Naive thymus-derived CD4-positive, alpha-beta T cell (primary cell): Measurements from ENCODE around the gene MAN1A2. TPM values are rescaled to one million over a fixed set of nuclear protein-coding genes. Genes with fewer than 3 reads are reported as not detected.

Experiments used
- ATAC-seq: fragments of 150-1000 bp; cut with Tn5 transposase; 2 replicates; pipeline ENCODE4 v1.10.0; 2021; ENCODE audit warnings: mild to moderate bottlenecking, moderate library complexity
- CTCF ChIA-PET: fragments of 350-600 bp; sonication (Branson Sonifier 250); formaldehyde crosslinking; loops from one replicate; lab custom pipeline; 2021; ENCODE audit warnings: antibody characterized with exemption; lab: Charles Lee
- POLR2A ChIA-PET: fragments of 350-600 bp; sonication (Branson Sonifier 250); formaldehyde crosslinking; loops from one replicate; lab custom pipeline; 2021; ENCODE audit warnings: antibody characterized with exemption, inconsistent platforms; lab: Charles Lee
- DNase-seq, 9 donors: peaks; one replicate each; pipeline versions ENCODE4 v3.0.0 to v3.0.0-alpha.2; 2020 to 2022; ENCODE audit warnings: mixed read lengths in 1 of 9
- H3K27ac ChIP-seq: one replicate; pipeline ENCODE4 v1.7.0; 2013; ENCODE audit warnings: mild to moderate bottlenecking, low read depth, low read length, moderate library complexity
- H3K27me3 ChIP-seq, 2 donors: one replicate each; pipeline ENCODE4 v1.7.0; 2013; ENCODE audit warnings: low read length in 2 of 2, mild to moderate bottlenecking in 2 of 2, moderate library complexity in 2 of 2; ENCODE audit not compliant: control insufficient read depth in 2 of 2, insufficient read depth in 2 of 2
- H3K36me3 ChIP-seq, 3 experiments: 1 replicate in 2 of 3; 2 replicates in 1 of 3; pipeline ENCODE4 v1.7.0; 2013; ENCODE audit warnings: low read length in 3 of 3, mild to moderate bottlenecking in 3 of 3, moderate library complexity in 1 of 3; ENCODE audit not compliant: insufficient read depth in 3 of 3, control insufficient read depth in 2 of 3
- H3K4me1 ChIP-seq, 2 donors: one replicate each; pipeline ENCODE4 v1.7.0; 2013; ENCODE audit warnings: low read length in 2 of 2, mild to moderate bottlenecking in 2 of 2, moderate library complexity in 1 of 2; ENCODE audit not compliant: control insufficient read depth in 2 of 2, insufficient read depth in 2 of 2
- H3K4me3 ChIP-seq: 2 replicates; pipeline ENCODE4 v1.7.0; 2013; ENCODE audit warnings: mild to moderate bottlenecking, low read length
- H3K9me3 ChIP-seq, 3 experiments: 1 replicate in 2 of 3; 2 replicates in 1 of 3; pipeline ENCODE4 v1.7.0; 2013; ENCODE audit warnings: low read length in 3 of 3; ENCODE audit not compliant: control insufficient read depth in 2 of 3
- H3K27ac Mint-ChIP-seq, 9 donors: one replicate each; pipeline ENCODE4 v1.8.0; 2020 to 2022; ENCODE audit warnings: mixed read lengths in 9 of 9, mild to moderate bottlenecking in 8 of 9, moderate library complexity in 5 of 9, inconsistent platforms in 2 of 9
- H3K27me3 Mint-ChIP-seq, 5 donors: one replicate each; pipeline ENCODE4 v1.8.0; 2021 to 2022; ENCODE audit warnings: mixed read lengths in 5 of 5, mild to moderate bottlenecking in 1 of 5
- H3K36me3 Mint-ChIP-seq, 5 donors: one replicate each; pipeline ENCODE4 v1.8.0; 2020 to 2022; ENCODE audit warnings: mixed read lengths in 5 of 5, mild to moderate bottlenecking in 3 of 5, inconsistent platforms in 1 of 5
- H3K4me1 Mint-ChIP-seq, 7 donors: one replicate each; pipeline ENCODE4 v1.8.0; 2020 to 2022; ENCODE audit warnings: mixed read lengths in 7 of 7, mild to moderate bottlenecking in 3 of 7, inconsistent platforms in 1 of 7
- H3K4me3 Mint-ChIP-seq, 10 donors: one replicate each; pipeline ENCODE4 v1.8.0; 2020 to 2022; ENCODE audit warnings: mild to moderate bottlenecking in 10 of 10, mixed read lengths in 10 of 10, moderate library complexity in 6 of 10, inconsistent platforms in 2 of 10
- H3K9me3 Mint-ChIP-seq, 11 donors: one replicate each; pipeline ENCODE4 v1.8.0; 2020 to 2022; ENCODE audit warnings: mixed read lengths in 11 of 11, mild to moderate bottlenecking in 4 of 11, inconsistent platforms in 1 of 11, moderate library complexity in 1 of 11
- intact Hi-C, 2 donors: fragments of 100-400 bp; cut with micrococcal nuclease; formaldehyde crosslinking; loops; one replicate each; pipeline ENCODE4 v1.15.1; 2023
- polyA plus RNA-seq, 2 donors: library from polyadenylated mRNA; unstranded; fragments of 300-500 nt; fragmentation: Illumina TruSeq; gene quantifications; one replicate each; pipeline ENCODE4 v1.2.3, GENCODE V29; 2021
- total RNA-seq, 6 experiments: library from RNA in 5 of 6; stranded (reverse) in 5 of 6; gene quantifications; 1 replicate in 5 of 6; 2 replicates in 1 of 6; pipeline ENCODE4 v1.2.3 and lab custom pipeline; 2021 to 2026

The MAN1A2 gene
- total and polyA plus RNA-seq, 7 experiments from 2014 or later = 10.5 to 63.4 (median 41.6) TPM

DNA sequence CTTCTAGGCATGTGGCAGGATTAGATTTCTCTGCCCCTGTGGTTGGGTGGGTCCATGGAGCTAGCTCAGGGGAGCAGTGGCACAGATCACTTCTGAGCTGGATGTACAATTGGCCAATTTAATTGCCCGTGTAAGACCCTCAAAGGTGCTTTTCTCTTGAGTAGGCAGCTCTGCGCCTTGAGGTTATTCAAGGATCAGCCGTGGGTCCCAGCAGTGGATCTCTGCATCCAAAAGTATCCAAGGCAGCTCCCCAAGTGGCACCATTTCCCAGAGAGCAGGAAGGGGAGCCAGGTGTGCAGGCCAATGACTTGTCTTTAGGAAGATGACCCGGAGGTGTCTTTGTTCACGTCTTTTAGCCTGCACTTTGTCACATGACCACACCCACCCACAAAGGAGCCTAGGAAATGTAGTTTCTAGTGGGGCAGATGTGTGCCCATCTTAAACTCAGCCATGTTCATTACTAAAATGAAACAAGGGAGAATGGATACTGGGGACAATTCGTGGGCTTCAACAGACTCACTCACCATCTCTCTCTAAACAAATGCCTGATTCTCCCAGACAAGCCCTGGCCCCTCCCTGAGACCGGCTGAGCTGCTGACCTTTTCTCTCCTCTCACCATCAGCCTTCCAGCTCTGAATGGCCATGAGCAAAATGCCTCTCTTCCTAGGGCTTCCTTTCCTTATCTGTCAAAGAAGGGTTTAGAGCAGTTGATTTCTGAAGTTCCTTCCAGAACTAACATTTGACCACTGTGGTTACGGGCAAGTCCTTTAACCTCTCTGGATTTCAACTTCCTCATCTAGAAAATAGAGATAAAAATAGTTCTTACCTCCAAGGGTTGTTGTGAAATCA is 197.2 kb downstream of the MAN1A2 start:
- CTCF ChIA-PET = no interaction called here
- H3K4me3 ChIP-seq = no peak overlapping the region
- H3K4me1 Mint-ChIP-seq = peaks cover 0 to 6% (median 0%) of the 10 kb centered on the region in 7 donors

DNA sequence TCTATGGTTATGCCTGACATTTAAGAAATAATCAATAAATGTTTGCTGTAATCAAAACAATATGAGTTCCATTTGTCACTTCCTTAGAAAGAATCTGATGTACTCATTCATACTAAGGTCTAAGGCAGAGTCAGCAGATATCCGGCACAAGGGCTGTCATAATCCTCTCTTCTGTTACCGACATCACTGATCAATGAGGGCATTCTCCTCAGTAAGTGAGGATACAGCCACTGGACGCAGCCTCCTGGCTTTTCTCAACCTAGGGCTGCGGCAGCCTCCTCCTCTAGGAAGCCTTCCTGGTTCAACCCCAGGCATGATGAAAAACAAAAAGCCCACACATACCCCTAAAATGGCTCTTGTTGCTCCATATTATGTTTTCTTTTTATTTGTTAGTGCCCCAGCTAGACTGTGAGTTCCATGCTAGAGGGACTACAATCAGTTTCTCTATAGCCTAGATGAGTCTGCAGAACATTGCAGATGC is 197.9 kb downstream of the MAN1A2 start:
- no peak overlapping the region for H3K4me3 Mint-ChIP-seq
- peaks cover 0 to 9% (median 0%) of the 10 kb centered on the region in 7 donors for H3K4me1 Mint-ChIP-seq
- no peak overlapping the region for H3K27ac ChIP-seq
- ChIA-PET POLR2A (no interaction called here), CTCF (no interaction called here)
- peaks cover 0 to 14% (median 0%) of the 10 kb centered on the region in 5 donors for H3K27me3 Mint-ChIP-seq
- no peaks in the 10 kb centered on the region for H3K9me3 ChIP-seq
- ATAC-seq (no peak), DNase-seq (no peak)
- no peaks in the 10 kb centered on the region for H3K36me3 ChIP-seq
- intact Hi-C loops = no loop called here
- peaks cover 0 to 1% (median 0%) of the 10 kb centered on the region in 11 donors for H3K9me3 Mint-ChIP-seq
- no peak overlapping the region for H3K4me3 ChIP-seq
- peaks cover 0 to 1% (median 0%) of the 10 kb centered on the region in 5 donors for H3K36me3 Mint-ChIP-seq
- H3K27me3 ChIP-seq = no peaks in the 10 kb centered on the region
- no peaks in the 10 kb centered on the region for H3K4me1 ChIP-seq
- H3K27ac Mint-ChIP-seq = no peak overlapping the region

More for the DNA sequence above, 197.2 kb downstream of the MAN1A2 start:
- peaks cover under 1 to 5% (median 4%) of the 10 kb centered on the region in 5 donors for H3K36me3 Mint-ChIP-seq
- Histone ChIP-seq H3K9me3 (no peaks in the 10 kb centered on the region), H3K36me3 (no peaks in the 10 kb centered on the region), H3K27me3 (no peaks in the 10 kb centered on the region), H3K27ac (no peak overlapping the region), H3K4me1 (no peaks in the 10 kb centered on the region)
- no peak overlapping the region for H3K27ac Mint-ChIP-seq
- H3K27me3 Mint-ChIP-seq = peaks cover 0 to 9% (median 0%) of the 10 kb centered on the region in 5 donors
- DNase-seq (no peak), ATAC-seq (no peak)
- H3K4me3 Mint-ChIP-seq = no peak overlapping the region
- peaks cover 0 to 7% (median 4%) of the 10 kb centered on the region in 11 donors for H3K9me3 Mint-ChIP-seq
- POLR2A ChIA-PET = no interaction called here
- intact Hi-C loops = no loop called here

DNA sequence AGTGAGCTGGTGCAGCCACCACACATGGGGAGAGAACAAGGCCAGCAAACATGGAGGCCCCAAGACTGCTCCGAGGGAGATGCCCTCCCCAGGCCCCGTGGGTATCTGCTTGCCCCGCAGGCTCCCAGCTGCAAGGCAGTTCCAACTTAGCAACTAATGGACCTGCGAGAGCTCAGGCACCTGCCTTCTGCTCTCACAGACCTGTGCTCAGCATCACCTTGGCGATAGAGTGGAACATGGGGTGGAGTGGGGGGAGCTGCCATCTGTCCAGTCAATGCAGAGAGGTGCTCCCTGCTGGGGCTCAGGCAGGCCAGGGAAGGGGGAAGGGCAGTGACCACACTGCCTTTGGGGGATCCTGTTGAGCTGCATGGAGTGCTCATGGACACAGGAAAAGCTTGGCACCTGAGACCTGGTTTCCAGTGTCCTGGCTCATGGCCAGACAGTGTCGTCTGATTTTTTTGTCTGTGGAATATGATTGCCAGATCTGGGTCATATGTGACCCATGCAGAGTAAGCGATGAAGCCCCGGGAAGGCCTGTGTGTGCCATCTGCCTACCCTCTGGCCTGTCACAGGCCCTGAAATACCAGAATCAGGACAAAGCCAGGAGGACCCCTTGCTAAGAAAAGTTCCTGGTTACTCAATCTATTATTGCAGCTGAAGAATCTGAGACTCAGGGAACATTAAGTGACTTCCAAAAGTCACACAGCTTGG is 198.7 kb downstream of the MAN1A2 start:
- no peak overlapping the region for H3K4me3 Mint-ChIP-seq
- Histone ChIP-seq H3K4me3 (no peak overlapping the region), H3K4me1 (no peaks in the 10 kb centered on the region), H3K9me3 (no peaks in the 10 kb centered on the region), H3K27me3 (no peaks in the 10 kb centered on the region), H3K36me3 (no peaks in the 10 kb centered on the region), H3K27ac (no peak overlapping the region)
- H3K36me3 Mint-ChIP-seq = peaks cover 0 to 1% (median 0%) of the 10 kb centered on the region in 5 donors
- ChIA-PET CTCF (no interaction called here), POLR2A (interaction anchor here (0.5 kb wide), 1 partner anchor 156 kb away, joined by 3 read pairs; no protein-coding TSS in a partner anchor)
- no peak for ATAC-seq
- H3K27me3 Mint-ChIP-seq = peaks cover 0 to 17% (median 0%) of the 10 kb centered on the region in 5 donors
- no peak overlapping the region for H3K27ac Mint-ChIP-seq
- intact Hi-C loops = no loop called here
- no peaks in the 10 kb centered on the region for H3K9me3 Mint-ChIP-seq
- H3K4me1 Mint-ChIP-seq = peaks cover 0 to 9% (median 0%) of the 10 kb centered on the region in 7 donors
- DNase-seq = no peak

DNA sequence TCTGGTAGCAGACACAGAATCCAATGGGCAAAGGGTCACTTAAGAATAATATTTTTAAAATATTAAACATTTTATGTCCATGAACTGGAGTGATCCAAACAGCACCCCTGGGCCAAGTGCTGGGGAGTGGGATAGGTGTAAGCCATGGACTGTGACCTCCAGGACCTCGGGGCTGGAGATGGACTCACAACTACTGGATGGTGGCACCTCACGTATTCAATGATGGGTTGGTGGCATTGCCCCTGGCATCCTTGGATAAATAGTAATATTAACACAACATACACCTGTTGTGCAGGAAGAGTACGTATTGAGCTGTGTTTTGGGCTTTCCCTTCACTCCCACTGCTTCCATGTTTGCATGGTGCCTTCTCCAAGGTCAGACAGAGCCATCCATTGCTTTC is 199.3 kb downstream of the MAN1A2 start:
- CTCF ChIA-PET = no interaction called here

DNA sequence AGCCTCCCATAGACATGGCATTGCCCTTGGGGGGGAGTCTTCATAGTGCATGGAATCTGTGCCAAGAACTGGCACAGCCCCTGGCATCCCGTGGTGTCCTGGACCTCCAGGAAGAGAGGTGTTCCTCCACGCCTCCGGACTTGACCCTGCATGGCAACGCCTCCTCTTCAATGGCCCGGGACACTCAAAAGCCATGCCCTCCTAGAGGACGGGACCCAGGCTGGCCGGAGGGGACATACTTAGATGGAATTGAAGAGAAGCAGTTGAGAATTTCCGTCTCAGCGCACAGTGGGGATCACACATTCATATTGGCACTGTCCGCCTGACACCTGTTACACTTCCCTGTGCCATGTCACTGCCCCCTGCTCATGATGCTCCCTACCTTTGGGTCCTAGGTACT is 200.2 kb downstream of the MAN1A2 start:
- H3K4me3 Mint-ChIP-seq = no peak overlapping the region
- H3K4me1 Mint-ChIP-seq = peaks cover 1 to 18% (median 9%) of the 10 kb centered on the region in 7 donors
- H3K4me1 ChIP-seq = peaks cover 4% of the 10 kb centered on the region in 2 donors
- intact Hi-C loops = no loop called here
- no peak overlapping the region for H3K27ac Mint-ChIP-seq
- H3K4me3 ChIP-seq = no peak overlapping the region
- CTCF ChIA-PET = no interaction called here
- no peaks in the 10 kb centered on the region for H3K36me3 ChIP-seq
- no peaks in the 10 kb centered on the region for H3K9me3 ChIP-seq
- no peaks in the 10 kb centered on the region for H3K27me3 ChIP-seq
- H3K36me3 Mint-ChIP-seq = peaks cover 0 to 1% (median 0%) of the 10 kb centered on the region in 5 donors
- POLR2A ChIA-PET = no interaction called here
- H3K27me3 Mint-ChIP-seq = peaks cover 0 to 17% (median 0%) of the 10 kb centered on the region in 5 donors
- no peaks in the 10 kb centered on the region for H3K9me3 Mint-ChIP-seq
- no peak overlapping the region for H3K27ac ChIP-seq
- no peak for ATAC-seq
- no peak for DNase-seq

More for the DNA sequence above, 199.3 kb downstream of the MAN1A2 start:
- H3K4me3 ChIP-seq = no peak overlapping the region
- no peak for ATAC-seq
- no peaks in the 10 kb centered on the region for H3K9me3 ChIP-seq
- POLR2A ChIA-PET = no interaction called here
- no peak overlapping the region for H3K27ac ChIP-seq
- no peaks in the 10 kb centered on the region for H3K4me1 ChIP-seq
- no peaks in the 10 kb centered on the region for H3K9me3 Mint-ChIP-seq
- peaks cover 0 to 12% (median 3%) of the 10 kb centered on the region in 7 donors for H3K4me1 Mint-ChIP-seq
- no peaks in the 10 kb centered on the region for H3K27me3 ChIP-seq
- H3K36me3 ChIP-seq = no peaks in the 10 kb centered on the region
- peaks cover 0 to 17% (median 0%) of the 10 kb centered on the region in 5 donors for H3K27me3 Mint-ChIP-seq
- peaks cover 0 to 1% (median 0%) of the 10 kb centered on the region in 5 donors for H3K36me3 Mint-ChIP-seq
- H3K4me3 Mint-ChIP-seq = no peak overlapping the region
- no peak for DNase-seq
- no peak overlapping the region for H3K27ac Mint-ChIP-seq
- intact Hi-C loops = no loop called here

DNA sequence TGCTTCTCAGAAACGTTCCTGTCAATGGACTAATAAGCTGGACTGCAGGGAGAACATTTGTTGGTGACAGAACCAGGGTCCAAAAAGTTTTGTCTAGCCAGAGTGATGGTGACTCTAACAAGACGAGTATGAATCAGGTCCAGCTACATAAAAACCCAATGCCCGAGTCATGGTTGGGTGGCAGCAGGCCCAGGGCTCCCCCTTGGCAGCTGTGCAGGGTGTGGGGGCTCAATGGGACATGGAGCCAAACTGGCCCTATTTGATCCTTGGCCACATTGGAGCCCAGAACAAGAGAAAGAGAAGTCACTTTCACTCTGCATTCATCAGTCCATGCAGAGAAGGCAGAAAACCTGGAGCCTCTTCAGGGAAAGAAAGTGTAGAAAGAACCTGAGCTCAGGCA is 200.7 kb downstream of the MAN1A2 start:
- intact Hi-C loops = no loop called here
- Mint-ChIP-seq H3K4me1 (peaks cover 7 to 24% (median 15%) of the 10 kb centered on the region in 7 donors), H3K36me3 (peaks cover 0 to 1% (median 0%) of the 10 kb centered on the region in 5 donors), H3K9me3 (no peaks in the 10 kb centered on the region), H3K27ac (no peak overlapping the region), H3K27me3 (peaks cover 0 to 17% (median 0%) of the 10 kb centered on the region in 5 donors), H3K4me3 (no peak overlapping the region)
- POLR2A ChIA-PET = no interaction called here
- ATAC-seq (no peak), DNase-seq (no peak)
- Histone ChIP-seq H3K27ac (no peak overlapping the region), H3K9me3 (no peaks in the 10 kb centered on the region), H3K27me3 (no peaks in the 10 kb centered on the region), H3K4me3 (no peak overlapping the region), H3K4me1 (peaks cover 10% of the 10 kb centered on the region in 2 donors), H3K36me3 (no peaks in the 10 kb centered on the region)
- CTCF ChIA-PET = no interaction called here
